ENCODE data around the gene ANKRD44.

ANKRD44 gene

GRCh38 chr2:197138506-197138905 is 172.1 kb downstream of the ANKRD44 start:
- no CpG with 5 or more reads among the region's 3 CpGs for WGBS (ENCODE audit: extremely low coverage, insufficient coverage, insufficient read length)
- H3K14ac ChIP-seq (ENCODE audit: low read length), result no peak overlapping the region
- H3K23ac ChIP-seq (ENCODE audit: low read length), result no peak overlapping the region
- no peak overlapping the region for H3K27ac ChIP-seq (ENCODE audit: low read depth, low read length)
- H2BK12ac ChIP-seq (ENCODE audit: low read length), result no peak overlapping the region
- H3K36me3 ChIP-seq (ENCODE audit: control insufficient read depth in 1 of 2, insufficient read depth in 2 of 2, low read length in 2 of 2), result no peaks in the 10 kb centered on the region
- H3K4me3 ChIP-seq (ENCODE audit: low read depth, low read length), result no peak overlapping the region
- H4K8ac ChIP-seq (ENCODE audit: low read depth, low read length), result no peak overlapping the region
- H3K4me2 ChIP-seq (ENCODE audit: low read length), result no peak overlapping the region
- no peak overlapping the region for H2BK120ac ChIP-seq (ENCODE audit: insufficient read depth, low read length, poor library complexity)
- no peaks in the 10 kb centered on the region for H3K9me3 ChIP-seq (ENCODE audit: insufficient read depth, low read depth, low read length)
- H3K18ac ChIP-seq (ENCODE audit: low read length), result no peak overlapping the region
- H2BK5ac ChIP-seq (ENCODE audit: low read depth, low read length, poor library complexity), result no peak overlapping the region
- H4K12ac ChIP-seq (ENCODE audit: low read depth, low read length), result no peak overlapping the region
- no peaks in the 10 kb centered on the region for H3K79me2 ChIP-seq (ENCODE audit: control insufficient read depth, insufficient read depth, low read length, poor library complexity)
- H3K4ac ChIP-seq (ENCODE audit: low read depth, low read length), result no peak overlapping the region
- no peaks in the 10 kb centered on the region for H3K79me1 ChIP-seq (ENCODE audit: low read length)
- DNase-seq, result no peak
- no peak overlapping the region for H3K9ac ChIP-seq (ENCODE audit: low read length)
- peaks cover 2% of the 10 kb centered on the region in 2 experiments for H3K4me1 ChIP-seq (ENCODE audit: control insufficient read depth in 1 of 2, insufficient read depth in 2 of 2, low read length in 2 of 2)
- no peak overlapping the region for H2AK5ac ChIP-seq (ENCODE audit: low read length)
- no peaks in the 10 kb centered on the region for H3K27me3 ChIP-seq (ENCODE audit: insufficient read depth, low read length)
- no peak overlapping the region for H4K91ac ChIP-seq (ENCODE audit: low read depth, low read length)
- no peak overlapping the region for H2AFZ ChIP-seq (ENCODE audit: insufficient read depth, low read length, poor library complexity)

GRCh38 chr2:197137826-197138477 is 172.6 kb downstream of the ANKRD44 start:
- no peaks in the 10 kb centered on the region for H3K36me3 ChIP-seq (ENCODE audit: control insufficient read depth in 1 of 2, insufficient read depth in 2 of 2, low read length in 2 of 2)
- no peak overlapping the region for H2BK120ac ChIP-seq (ENCODE audit: insufficient read depth, low read length, poor library complexity)
- no peak overlapping the region for H3K9ac ChIP-seq (ENCODE audit: low read length)
- H2AK5ac ChIP-seq (ENCODE audit: low read length), result no peak overlapping the region
- H3K27me3 ChIP-seq (ENCODE audit: insufficient read depth, low read length), result no peaks in the 10 kb centered on the region
- H3K4me3 ChIP-seq (ENCODE audit: low read depth, low read length), result no peak overlapping the region
- DNase-seq, result no peak
- H3K23ac ChIP-seq (ENCODE audit: low read length), result no peak overlapping the region
- H3K27ac ChIP-seq (ENCODE audit: low read depth, low read length), result no peak overlapping the region
- H3K14ac ChIP-seq (ENCODE audit: low read length), result no peak overlapping the region
- H4K8ac ChIP-seq (ENCODE audit: low read depth, low read length), result no peak overlapping the region
- H3K4me2 ChIP-seq (ENCODE audit: low read length), result no peak overlapping the region
- H3K18ac ChIP-seq (ENCODE audit: low read length), result no peak overlapping the region
- peaks cover 2% of the 10 kb centered on the region in 2 experiments for H3K4me1 ChIP-seq (ENCODE audit: control insufficient read depth in 1 of 2, insufficient read depth in 2 of 2, low read length in 2 of 2)
- WGBS (ENCODE audit: extremely low coverage, insufficient coverage, insufficient read length), result no CpG with 5 or more reads among the region's 3 CpGs
- no peaks in the 10 kb centered on the region for H3K79me1 ChIP-seq (ENCODE audit: low read length)
- H2BK12ac ChIP-seq (ENCODE audit: low read length), result no peak overlapping the region
- H4K91ac ChIP-seq (ENCODE audit: low read depth, low read length), result no peak overlapping the region
- H2AFZ ChIP-seq (ENCODE audit: insufficient read depth, low read length, poor library complexity), result no peak overlapping the region
- no peak overlapping the region for H2BK5ac ChIP-seq (ENCODE audit: low read depth, low read length, poor library complexity)
- H3K79me2 ChIP-seq (ENCODE audit: control insufficient read depth, insufficient read depth, low read length, poor library complexity), result no peaks in the 10 kb centered on the region
- no peak overlapping the region for H3K4ac ChIP-seq (ENCODE audit: low read depth, low read length)
- H4K12ac ChIP-seq (ENCODE audit: low read depth, low read length), result no peak overlapping the region
- H3K9me3 ChIP-seq (ENCODE audit: insufficient read depth, low read depth, low read length), result no peaks in the 10 kb centered on the region

GRCh38 chr2:197137231-197137630 is 173.3 kb downstream of the ANKRD44 start:
- no peak overlapping the region for H4K8ac ChIP-seq (ENCODE audit: low read depth, low read length)
- H3K79me2 ChIP-seq (ENCODE audit: control insufficient read depth, insufficient read depth, low read length, poor library complexity), result no peaks in the 10 kb centered on the region
- H3K9ac ChIP-seq (ENCODE audit: low read length), result no peak overlapping the region
- H4K91ac ChIP-seq (ENCODE audit: low read depth, low read length), result no peak overlapping the region
- no peak overlapping the region for H4K12ac ChIP-seq (ENCODE audit: low read depth, low read length)
- H3K18ac ChIP-seq (ENCODE audit: low read length), result no peak overlapping the region
- no peak overlapping the region for H3K4me2 ChIP-seq (ENCODE audit: low read length)
- no peak overlapping the region for H3K23ac ChIP-seq (ENCODE audit: low read length)
- no peak for DNase-seq
- peaks cover 2% of the 10 kb centered on the region in 2 experiments for H3K4me1 ChIP-seq (ENCODE audit: control insufficient read depth in 1 of 2, insufficient read depth in 2 of 2, low read length in 2 of 2)
- H2AFZ ChIP-seq (ENCODE audit: insufficient read depth, low read length, poor library complexity), result no peak overlapping the region
- no peak overlapping the region for H3K14ac ChIP-seq (ENCODE audit: low read length)
- no peak overlapping the region for H2BK120ac ChIP-seq (ENCODE audit: insufficient read depth, low read length, poor library complexity)
- H3K79me1 ChIP-seq (ENCODE audit: low read length), result no peaks in the 10 kb centered on the region
- no peaks in the 10 kb centered on the region for H3K9me3 ChIP-seq (ENCODE audit: insufficient read depth, low read depth, low read length)
- H2AK5ac ChIP-seq (ENCODE audit: low read length), result no peak overlapping the region
- H3K36me3 ChIP-seq (ENCODE audit: control insufficient read depth in 1 of 2, insufficient read depth in 2 of 2, low read length in 2 of 2), result no peaks in the 10 kb centered on the region
- H3K4me3 ChIP-seq (ENCODE audit: low read depth, low read length), result no peak overlapping the region
- no peak overlapping the region for H2BK12ac ChIP-seq (ENCODE audit: low read length)
- no peak overlapping the region for H3K27ac ChIP-seq (ENCODE audit: low read depth, low read length)
- H3K27me3 ChIP-seq (ENCODE audit: insufficient read depth, low read length), result no peaks in the 10 kb centered on the region
- H2BK5ac ChIP-seq (ENCODE audit: low read depth, low read length, poor library complexity), result no peak overlapping the region
- no peak overlapping the region for H3K4ac ChIP-seq (ENCODE audit: low read depth, low read length)
- WGBS (ENCODE audit: extremely low coverage, insufficient coverage, insufficient read length), result no CpG with 5 or more reads among the region's 4 CpGs

GRCh38 chr2:197136452-197136851 is 174.1 kb downstream of the ANKRD44 start:
- Histone ChIP-seq H4K12ac (ENCODE audit: low read depth, low read length) (no peak overlapping the region), H3K23ac (ENCODE audit: low read length) (no peak overlapping the region), H3K79me1 (ENCODE audit: low read length) (no peaks in the 10 kb centered on the region), H2AFZ (ENCODE audit: insufficient read depth, low read length, poor library complexity) (no peak overlapping the region), H3K36me3 (ENCODE audit: control insufficient read depth in 1 of 2, insufficient read depth in 2 of 2, low read length in 2 of 2) (no peaks in the 10 kb centered on the region), H3K14ac (ENCODE audit: low read length) (no peak overlapping the region), H3K27ac (ENCODE audit: low read depth, low read length) (no peak overlapping the region), H3K9ac (ENCODE audit: low read length) (no peak overlapping the region), H2BK12ac (ENCODE audit: low read length) (no peak overlapping the region), H3K27me3 (ENCODE audit: insufficient read depth, low read length) (no peaks in the 10 kb centered on the region), H2BK5ac (ENCODE audit: low read depth, low read length, poor library complexity) (no peak overlapping the region), H3K4ac (ENCODE audit: low read depth, low read length) (no peak overlapping the region), H3K18ac (ENCODE audit: low read length) (no peak overlapping the region), H2AK5ac (ENCODE audit: low read length) (no peak overlapping the region), H3K9me3 (ENCODE audit: insufficient read depth, low read depth, low read length) (no peaks in the 10 kb centered on the region), H4K8ac (ENCODE audit: low read depth, low read length) (no peak overlapping the region), H2BK120ac (ENCODE audit: insufficient read depth, low read length, poor library complexity) (no peak overlapping the region), H3K4me3 (ENCODE audit: low read depth, low read length) (no peak overlapping the region), H4K91ac (ENCODE audit: low read depth, low read length) (no peak overlapping the region), H3K4me2 (ENCODE audit: low read length) (no peak overlapping the region), H3K79me2 (ENCODE audit: control insufficient read depth, insufficient read depth, low read length, poor library complexity) (no peaks in the 10 kb centered on the region), H3K4me1 (ENCODE audit: control insufficient read depth in 1 of 2, insufficient read depth in 2 of 2, low read length in 2 of 2) (peaks cover 2% of the 10 kb centered on the region in 2 experiments)
- no peak for DNase-seq
- no CpG with 5 or more reads among the region's 5 CpGs for WGBS (ENCODE audit: extremely low coverage, insufficient coverage, insufficient read length)

Measured in trophoblast cell (in vitro differentiated cells and primary cell).